Duodenal mucosa (tissue), 2 donors: ENCODE results near the gene STMN1.

Experiments used
- H3K27ac ChIP-seq: one replicate; pipeline ENCODE4 v1.7.0; 2013; ENCODE audit warnings: low read depth, low read length
- H3K27me3 ChIP-seq, 2 donors: one replicate each; pipeline ENCODE4 v1.7.0; 2013; ENCODE audit warnings: low read length in 2 of 2, control low read depth in 1 of 2; ENCODE audit not compliant: insufficient read depth in 2 of 2, control insufficient read depth in 1 of 2
- H3K36me3 ChIP-seq, 2 donors: one replicate each; pipeline ENCODE4 v1.7.0; 2013; ENCODE audit warnings: low read length in 2 of 2, control low read depth in 1 of 2; ENCODE audit not compliant: insufficient read depth in 2 of 2, control insufficient read depth in 1 of 2
- H3K4me1 ChIP-seq, 2 donors: one replicate each; pipeline ENCODE4 v1.7.0; 2013; ENCODE audit warnings: low read length in 2 of 2, control low read depth in 1 of 2; ENCODE audit not compliant: insufficient read depth in 2 of 2, control insufficient read depth in 1 of 2
- H3K4me3 ChIP-seq, 2 donors: one replicate each; pipeline ENCODE4 v1.7.0; 2013; ENCODE audit warnings: low read length in 2 of 2, low read depth in 1 of 2
- H3K9ac ChIP-seq, 2 donors: one replicate each; pipeline ENCODE4 v1.7.0; 2013; ENCODE audit warnings: low read length in 2 of 2, low read depth in 1 of 2
- H3K9me3 ChIP-seq, 2 donors: one replicate each; pipeline ENCODE4 v1.7.0; 2013; ENCODE audit warnings: low read length in 2 of 2, control low read depth in 1 of 2; ENCODE audit not compliant: control insufficient read depth in 1 of 2

STMN1 gene

DNA sequence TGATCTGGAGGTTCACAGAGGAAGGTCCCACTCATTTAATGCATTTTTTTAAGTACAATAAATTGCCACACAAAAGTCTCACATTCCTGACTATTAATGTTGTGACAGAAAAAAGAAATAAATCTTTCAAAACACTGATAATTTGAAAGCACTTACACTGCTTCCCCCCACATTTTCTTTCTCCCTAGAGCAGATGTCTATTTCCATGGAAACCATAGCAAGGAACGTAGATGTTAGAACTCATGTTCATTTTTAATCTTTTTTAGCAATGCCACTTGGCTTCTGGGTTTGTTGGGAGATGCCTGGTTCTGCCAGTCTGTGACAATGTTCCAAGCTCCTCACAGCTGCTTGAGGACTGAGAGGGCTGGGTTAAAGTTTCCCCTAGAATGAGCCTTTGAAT lies 1.9 kb upstream of the STMN1 start:
- Histone ChIP-seq H3K27ac (no peak overlapping the region), H3K4me3 (no peak overlapping the region), H3K4me1 (peaks cover 11 to 12% of the 10 kb centered on the region in 2 donors), H3K9ac (no peak overlapping the region), H3K36me3 (no peaks in the 10 kb centered on the region), H3K27me3 (no peaks in the 10 kb centered on the region), H3K9me3 (no peaks in the 10 kb centered on the region)

DNA sequence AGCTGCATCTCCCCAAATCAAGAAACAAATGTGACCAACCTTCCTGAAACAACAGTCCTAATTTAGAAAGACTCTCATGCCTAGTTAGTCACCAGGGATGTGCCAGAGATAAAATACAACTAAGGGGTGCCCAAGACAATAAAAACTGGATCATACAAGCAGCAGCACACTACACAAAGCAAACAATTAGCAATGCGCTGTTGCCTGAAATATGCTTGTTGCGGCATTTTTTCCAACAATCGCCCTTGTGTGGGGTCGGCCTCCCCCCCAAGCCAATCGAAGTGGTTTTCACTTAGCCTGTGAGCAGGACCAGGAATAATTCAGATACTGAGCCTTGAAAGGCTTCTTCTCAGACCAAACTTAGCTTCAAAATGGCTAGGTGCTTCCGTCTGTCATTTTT lies 1.4 kb upstream of the STMN1 start:
- Histone ChIP-seq H3K4me1 (peaks cover 11 to 12% of the 10 kb centered on the region in 2 donors), H3K9ac (no peak overlapping the region), H3K4me3 (no peak overlapping the region), H3K27me3 (no peaks in the 10 kb centered on the region), H3K36me3 (no peaks in the 10 kb centered on the region), H3K27ac (no peak overlapping the region), H3K9me3 (no peaks in the 10 kb centered on the region)

DNA sequence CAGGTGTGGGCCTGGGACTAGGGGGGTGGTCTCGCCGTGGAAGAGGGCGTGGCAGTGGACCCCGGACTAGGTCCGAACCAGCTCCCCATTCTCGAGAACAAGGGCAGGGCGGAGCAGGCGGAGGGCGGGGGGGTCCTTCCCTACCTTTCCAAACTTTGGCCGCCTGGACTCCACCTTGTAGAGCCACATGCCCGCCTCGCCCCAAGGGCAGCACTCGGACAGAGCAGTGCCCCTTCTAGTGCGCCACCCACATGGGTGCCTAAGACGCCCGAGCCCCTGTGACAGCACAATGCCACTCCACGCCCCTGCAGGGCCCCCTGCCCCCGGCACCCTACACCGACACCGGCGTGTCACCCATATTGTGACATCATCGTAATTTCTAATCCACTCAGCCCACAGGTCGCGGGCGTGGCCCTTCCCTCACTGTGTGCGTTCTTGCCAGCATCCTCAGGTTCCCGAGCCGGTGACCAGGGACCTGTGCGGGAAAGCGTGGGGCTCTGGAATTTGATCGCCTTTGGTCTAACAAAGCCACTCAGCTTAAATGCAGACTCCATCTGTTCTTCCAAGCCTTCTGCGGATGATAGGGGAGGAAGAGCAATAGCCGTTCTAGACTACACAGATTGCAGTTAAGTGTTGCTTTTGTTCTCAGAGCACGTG lies 553 bp upstream of the STMN1 start:
- H3K4me1 ChIP-seq, result peaks cover 11 to 12% of the 10 kb centered on the region in 2 donors
- H3K27ac ChIP-seq, result no peak overlapping the region
- H3K4me3 ChIP-seq, result peak overlapping the region; percentile 71 to 90
- peak overlapping the region in 1 of 2 donors; percentile 12 for H3K9ac ChIP-seq
- H3K27me3 ChIP-seq, result no peaks in the 10 kb centered on the region
- H3K36me3 ChIP-seq, result no peaks in the 10 kb centered on the region
- H3K9me3 ChIP-seq, result no peaks in the 10 kb centered on the region

DNA sequence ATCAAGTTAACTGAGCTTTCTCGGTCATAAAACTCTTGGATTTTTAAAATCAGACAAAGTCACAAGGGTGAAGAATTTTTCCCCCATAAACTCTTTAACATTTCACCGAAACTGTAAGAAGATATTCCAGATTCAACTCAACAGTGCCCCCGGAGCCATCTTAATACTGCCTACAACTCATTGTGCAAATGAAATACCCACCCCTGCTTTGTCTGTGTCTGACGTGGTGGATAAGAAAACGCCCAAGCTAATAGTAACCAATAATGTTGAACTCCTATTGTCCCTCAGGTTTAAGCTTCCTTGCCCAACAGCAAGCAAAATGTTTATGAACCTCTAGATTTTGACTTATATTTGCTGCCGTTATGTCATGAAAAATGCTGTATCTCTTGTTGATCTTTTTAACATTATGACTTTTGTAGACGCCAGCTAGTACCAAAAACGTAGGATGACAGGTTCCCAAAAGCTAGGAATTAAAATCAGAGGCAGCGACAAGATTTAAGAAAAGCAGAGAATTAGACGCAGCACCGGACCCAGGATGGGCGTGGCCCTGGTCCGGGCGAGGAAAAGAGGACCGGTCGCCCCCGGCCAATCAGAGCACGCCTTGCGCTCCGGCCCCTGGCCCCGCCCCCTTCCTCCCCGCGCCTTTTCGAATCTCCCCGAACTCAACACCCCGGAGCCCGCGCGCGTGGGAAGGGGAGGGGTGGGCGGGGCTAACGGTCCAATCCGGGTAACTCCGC lies 1.1 kb downstream of the STMN1 start:
- H3K9me3 ChIP-seq, result no peaks in the 10 kb centered on the region
- peak overlapping the region; percentile 40 to 57 for H3K9ac ChIP-seq
- no peak overlapping the region for H3K27ac ChIP-seq
- peaks cover 11 to 12% of the 10 kb centered on the region in 2 donors for H3K4me1 ChIP-seq
- H3K36me3 ChIP-seq, result peaks cover 0 to 14% of the 10 kb centered on the region in 2 donors
- H3K27me3 ChIP-seq, result no peaks in the 10 kb centered on the region
- peak overlapping the region; percentile 71 to 90 for H3K4me3 ChIP-seq

DNA sequence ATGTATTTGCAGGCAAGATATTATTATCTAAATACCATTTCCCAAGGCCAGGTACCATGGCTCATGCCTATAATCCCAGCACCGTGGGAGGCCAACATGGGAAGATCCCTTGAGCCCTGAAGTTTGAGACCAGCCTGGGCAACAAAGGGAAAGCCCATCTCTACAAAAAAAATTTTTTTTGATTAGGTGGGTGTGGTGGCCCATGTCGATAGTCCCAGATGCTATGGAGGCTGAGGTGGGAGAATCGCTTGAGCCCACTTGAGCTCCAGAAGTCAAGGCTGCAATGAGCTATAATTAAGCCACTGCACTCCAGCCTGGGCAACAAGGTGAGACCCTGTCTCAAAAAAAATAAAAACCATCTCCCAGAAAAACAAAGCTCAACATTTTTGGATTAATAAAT lies 2.2 kb downstream of the STMN1 start:
- Histone ChIP-seq H3K27me3 (no peaks in the 10 kb centered on the region), H3K9ac (no peak overlapping the region), H3K36me3 (peaks cover 0 to 25% of the 10 kb centered on the region in 2 donors), H3K4me1 (peaks cover 11 to 12% of the 10 kb centered on the region in 2 donors), H3K27ac (no peak overlapping the region), H3K4me3 (no peak overlapping the region), H3K9me3 (no peaks in the 10 kb centered on the region)

DNA sequence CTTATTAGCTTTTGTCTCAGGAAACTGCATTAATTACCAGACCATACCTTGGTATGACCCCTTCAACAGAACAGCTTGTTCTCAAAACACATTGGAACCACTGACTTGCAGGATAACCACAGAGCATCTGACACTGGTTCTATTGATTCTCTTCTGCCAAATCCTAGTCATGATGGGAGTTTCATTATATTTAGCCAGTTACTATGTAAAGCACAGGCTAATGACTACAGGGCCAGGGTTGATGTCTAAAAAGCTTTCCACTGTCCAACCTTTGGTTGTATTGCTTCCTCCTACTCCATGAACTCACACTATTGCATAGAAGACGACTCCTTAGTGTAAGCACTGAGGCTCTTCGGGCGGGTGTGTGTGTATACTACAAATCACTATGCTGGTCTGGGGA lies 3.8 kb downstream of the STMN1 start:
- Histone ChIP-seq H3K27me3 (no peaks in the 10 kb centered on the region), H3K4me3 (no peak overlapping the region), H3K27ac (no peak overlapping the region), H3K9me3 (no peaks in the 10 kb centered on the region), H3K4me1 (peaks cover 11 to 12% of the 10 kb centered on the region in 2 donors), H3K9ac (no peak overlapping the region), H3K36me3 (peaks cover 3 to 26% of the 10 kb centered on the region in 2 donors)

DNA sequence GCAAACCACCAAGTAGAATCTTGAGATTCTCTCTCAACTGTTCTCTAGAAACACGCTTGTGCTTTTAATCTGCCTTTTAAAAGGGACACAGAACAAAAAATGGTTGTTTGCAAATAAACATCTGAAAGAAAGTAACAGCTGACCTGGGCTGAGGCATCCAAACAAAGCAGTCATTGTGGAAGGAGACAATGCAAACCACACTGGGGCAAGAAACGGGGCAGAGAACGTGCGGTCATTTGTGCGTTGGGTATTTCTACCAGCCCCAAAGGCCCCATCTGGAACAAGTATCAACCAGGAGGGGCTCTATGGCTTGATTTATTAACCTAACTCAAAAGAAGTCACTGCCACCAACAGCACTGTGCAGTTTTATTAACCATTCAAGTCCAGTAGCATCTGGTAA lies 6.0 kb downstream of the STMN1 start:
- peaks cover 14 to 18% of the 10 kb centered on the region in 2 donors for H3K4me1 ChIP-seq

DNA sequence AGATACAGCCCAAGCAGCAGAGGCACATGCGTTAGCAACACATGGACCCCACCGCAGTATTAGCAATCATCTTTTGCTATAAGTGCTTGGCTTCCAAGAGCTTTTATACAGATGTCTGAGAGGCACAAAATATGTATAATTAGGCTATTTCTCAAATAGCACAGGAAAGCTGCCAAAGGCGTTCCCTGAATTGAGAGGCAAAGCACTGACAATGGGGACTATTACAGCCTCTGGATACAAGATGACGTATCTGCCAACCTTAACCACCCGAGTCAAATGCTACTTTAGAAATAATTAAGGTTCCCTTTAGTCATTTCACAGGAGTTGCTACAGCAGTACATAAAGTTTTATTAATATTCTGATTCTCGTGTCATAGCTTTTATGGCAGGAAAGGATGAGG lies 6.4 kb downstream of the STMN1 start:
- Histone ChIP-seq H3K9ac (no peak overlapping the region), H3K36me3 (peaks cover 3 to 26% of the 10 kb centered on the region in 2 donors), H3K4me3 (no peak overlapping the region), H3K27ac (no peak overlapping the region), H3K4me1 (peaks cover 11 to 14% of the 10 kb centered on the region in 2 donors), H3K9me3 (no peaks in the 10 kb centered on the region), H3K27me3 (no peaks in the 10 kb centered on the region)

More for the DNA sequence above, 6.0 kb downstream of the STMN1 start:
- Histone ChIP-seq H3K9ac (no peak overlapping the region), H3K27ac (no peak overlapping the region), H3K27me3 (no peaks in the 10 kb centered on the region), H3K4me3 (no peak overlapping the region), H3K36me3 (peaks cover 3 to 26% of the 10 kb centered on the region in 2 donors), H3K9me3 (no peaks in the 10 kb centered on the region)

DNA sequence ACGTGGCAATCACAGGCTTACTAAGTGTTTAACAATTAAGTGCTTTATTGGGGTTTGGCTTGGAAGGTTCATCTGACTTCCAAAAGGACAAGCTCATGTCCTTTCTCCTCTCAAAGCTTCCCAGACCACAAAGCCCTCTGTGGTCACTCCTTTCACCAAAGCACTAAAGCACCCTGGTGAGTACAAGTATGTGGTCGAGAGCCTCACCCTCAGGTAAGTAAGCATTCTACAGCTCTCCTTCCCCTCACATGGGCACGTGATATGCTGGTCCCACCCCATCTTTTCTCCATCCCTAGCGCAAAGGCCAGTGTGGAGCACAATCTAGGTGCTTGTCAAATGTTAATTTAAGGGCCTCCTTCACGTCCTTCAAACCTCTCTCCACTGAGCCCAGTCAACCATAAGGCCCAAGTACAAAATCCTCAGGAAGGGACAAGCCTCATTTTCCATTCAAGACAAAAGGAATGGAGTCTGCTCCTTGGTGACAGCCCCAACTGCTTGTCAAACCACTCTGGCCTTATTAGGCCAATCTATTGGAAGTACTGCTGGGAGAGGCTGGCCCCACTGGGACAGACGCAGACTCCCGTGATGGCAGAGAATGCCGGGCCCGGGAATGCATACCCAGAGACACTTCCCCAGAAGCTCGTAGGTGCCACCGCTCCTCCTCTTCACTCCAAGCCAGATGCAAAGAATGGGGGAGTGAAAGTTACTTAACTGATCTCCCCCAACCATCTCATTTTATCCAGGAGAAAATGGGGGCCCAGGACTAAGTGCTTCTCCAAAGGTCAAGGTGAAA lies 7.8 kb downstream of the STMN1 start:
- no peak overlapping the region for H3K27ac ChIP-seq
- peaks cover 3 to 26% of the 10 kb centered on the region in 2 donors for H3K36me3 ChIP-seq
- H3K4me1 ChIP-seq, result peaks cover 6 to 7% of the 10 kb centered on the region in 2 donors
- no peak overlapping the region for H3K4me3 ChIP-seq
- no peaks in the 10 kb centered on the region for H3K9me3 ChIP-seq
- no peaks in the 10 kb centered on the region for H3K27me3 ChIP-seq
- H3K9ac ChIP-seq, result no peak overlapping the region

DNA sequence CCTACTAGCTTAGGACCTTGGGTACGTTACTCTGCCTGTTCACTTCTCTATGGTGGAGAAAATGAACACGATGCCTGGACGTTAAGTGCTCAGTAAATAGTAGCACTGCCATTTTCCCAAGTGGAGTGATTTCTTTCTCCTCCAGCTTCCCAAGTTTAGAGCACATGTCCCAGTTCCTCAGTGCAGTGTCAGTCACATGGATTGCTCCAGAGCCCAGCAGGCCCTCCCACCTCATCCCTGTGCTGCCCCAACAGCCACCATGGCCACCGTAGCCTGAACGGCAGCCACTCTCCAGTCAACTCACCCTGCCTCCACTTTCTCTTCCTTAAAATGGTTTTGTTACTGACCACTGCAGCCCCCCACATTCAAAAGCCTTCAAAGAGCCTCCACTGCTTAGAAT lies 8.5 kb downstream of the STMN1 start:
- Histone ChIP-seq H3K4me3 (no peak overlapping the region), H3K9me3 (no peaks in the 10 kb centered on the region), H3K36me3 (peaks cover 3 to 26% of the 10 kb centered on the region in 2 donors), H3K27me3 (no peaks in the 10 kb centered on the region), H3K9ac (no peak overlapping the region), H3K27ac (no peak overlapping the region), H3K4me1 (peaks cover 8 to 10% of the 10 kb centered on the region in 2 donors)
